CD4-positive, alpha-beta T cell treated with Interleukin-6 for 4 hours (primary cell): ENCODE measurements around the gene NUDT9.
A peak's percentile ranks its signal among the peaks of the same experiment; 100 is the strongest.
"Not testable (repeated sequence)": the region's sequence is repeated elsewhere in the genome, so short reads cannot be mapped to it uniquely, and the experiment has no call there.

Experiments used
- DNase-seq: peaks from one replicate; pipeline ENCODE4 v3.0.0-alpha.2; 2020; ENCODE audit warnings: mixed read lengths

Gene NUDT9

GRCh38 chr4:87465739-87466366, 43.5 kb downstream of the NUDT9 start:
- no peak for DNase-seq

GRCh38 chr4:87469390-87469789, 47.0 kb downstream of the NUDT9 start:
- DNase-seq, result no peak

GRCh38 chr4:87476934-87477333, 54.6 kb downstream of the NUDT9 start:
- no peak for DNase-seq

GRCh38 chr4:87478732-87479250, 56.4 kb downstream of the NUDT9 start:
- DNase-seq, result no peak

GRCh38 chr4:87481377-87481776, 59.0 kb downstream of the NUDT9 start:
- DNase-seq, result no peak

GRCh38 chr4:87483247-87483646, 60.9 kb downstream of the NUDT9 start:
- not testable (repeated sequence) for DNase-seq

- DNase-seq, result not testable (repeated sequence)
These were observed 66.3 kb downstream of the NUDT9 start for GRCh38 chr4:87488666-87489065.

- no peak for DNase-seq
These were observed 67.3 kb downstream of the NUDT9 start for GRCh38 chr4:87489678-87490077.

- DNase-seq, result no peak
These were observed 68.4 kb downstream of the NUDT9 start for GRCh38 chr4:87490664-87491369.

GRCh38 chr4:87491436-87491835, 69.1 kb downstream of the NUDT9 start:
- DNase-seq, result no peak

GRCh38 chr4:87491851-87492250, 69.5 kb downstream of the NUDT9 start:
- DNase-seq, result not testable (repeated sequence)

GRCh38 chr4:87493115-87493514, 70.7 kb downstream of the NUDT9 start:
- no peak for DNase-seq

- DNase-seq, result peak; percentile 7
These were observed 74.8 kb downstream of the NUDT9 start for GRCh38 chr4:87497159-87497558.

- no peak for DNase-seq
These were observed 75.2 kb downstream of the NUDT9 start for GRCh38 chr4:87497578-87497977.

GRCh38 chr4:87498446-87498900, 76.1 kb downstream of the NUDT9 start:
- DNase-seq, result no peak

- no peak for DNase-seq
These were observed 77.2 kb downstream of the NUDT9 start for GRCh38 chr4:87499403-87500091.

- no peak for DNase-seq
These were observed 77.7 kb downstream of the NUDT9 start for GRCh38 chr4:87500092-87500462.

GRCh38 chr4:87502580-87503238, 80.3 kb downstream of the NUDT9 start:
- no peak for DNase-seq

GRCh38 chr4:87505862-87506261, 83.5 kb downstream of the NUDT9 start:
- DNase-seq, result no peak

GRCh38 chr4:87506974-87507701, 84.8 kb downstream of the NUDT9 start:
- no peak for DNase-seq
